Stimulated activated CD8-positive, alpha-beta memory T cell treated with anti-CD3 and anti-CD28 coated beads, Interleukin-15, amount 100 ng/mL, for 24 hours (primary cell): ENCODE results near the gene CENATAC.
"Not testable (repeated sequence)": the region's sequence is repeated elsewhere in the genome, so short reads cannot be mapped to it uniquely, and the experiment has no call there.

Experiments used
- DNase-seq: peaks from one replicate; pipeline ENCODE4 v3.0.0-alpha.2; 2020; ENCODE audit warnings: low read depth

The CENATAC gene, protein sequence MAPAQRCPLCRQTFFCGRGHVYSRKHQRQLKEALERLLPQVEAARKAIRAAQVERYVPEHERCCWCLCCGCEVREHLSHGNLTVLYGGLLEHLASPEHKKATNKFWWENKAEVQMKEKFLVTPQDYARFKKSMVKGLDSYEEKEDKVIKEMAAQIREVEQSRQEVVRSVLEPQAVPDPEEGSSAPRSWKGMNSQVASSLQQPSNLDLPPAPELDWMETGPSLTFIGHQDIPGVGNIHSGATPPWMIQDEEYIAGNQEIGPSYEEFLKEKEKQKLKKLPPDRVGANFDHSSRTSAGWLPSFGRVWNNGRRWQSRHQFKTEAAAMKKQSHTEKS

GRCh38 chr11:118997627-118998387 is at the start of gene CENATAC:
TSS of gene CENATAC (plus strand) at chr11:118998138. CDS start at chr11:118998198, 60 bp downstream.
- peak; percentile 89 for DNase-seq

DNA sequence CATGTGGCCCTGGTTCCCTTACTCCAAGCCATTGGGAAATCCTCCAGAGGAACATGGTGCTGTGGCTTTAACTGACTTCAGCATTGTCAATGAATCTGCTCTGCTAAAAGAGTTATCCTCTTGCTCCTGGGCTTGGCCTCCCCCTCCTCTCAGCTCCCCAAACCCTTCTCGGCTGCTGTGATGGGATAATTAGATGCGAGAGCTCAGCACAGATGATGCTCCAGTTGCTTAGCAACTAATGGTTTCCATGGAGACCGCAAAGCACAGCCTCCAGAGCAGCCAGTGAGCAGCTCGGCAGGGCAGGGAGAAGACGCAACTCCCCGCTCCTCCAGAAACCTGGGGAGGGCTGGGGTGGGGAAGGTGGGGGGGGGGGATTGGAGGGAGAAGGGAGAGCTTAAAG is 44.7 kb upstream of the CENATAC start:
- no peak for DNase-seq

DNA sequence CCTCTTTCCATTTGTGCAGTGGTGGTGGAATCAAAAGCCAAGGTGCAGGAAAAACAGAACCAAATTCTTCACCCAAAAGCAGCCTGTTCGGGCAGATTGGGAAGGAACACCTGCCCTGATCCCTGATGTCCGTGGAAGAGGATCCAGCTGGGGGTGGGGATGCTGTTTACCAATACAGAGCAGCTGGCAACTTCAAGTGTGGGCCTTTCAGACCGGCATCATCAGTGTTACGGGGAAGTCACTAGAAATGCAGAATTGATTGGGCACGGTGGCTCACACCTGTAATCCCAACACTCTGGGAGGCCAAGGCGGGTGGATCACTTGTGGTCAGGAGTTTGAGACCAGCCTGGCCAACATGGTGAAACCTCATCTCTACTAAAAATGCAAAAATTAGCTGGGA is 44.0 kb upstream of the CENATAC start:
- DNase-seq: not testable (repeated sequence)

- peak; percentile 80 for DNase-seq
Observed at GRCh38 chr11:118956094-118956846, 41.7 kb upstream of the CENATAC start, which contains the start of gene UPK2. TSS of gene UPK2 (plus strand) at chr11:118956298. CDS start at chr11:118956351, 53 bp downstream.

GRCh38 chr11:118956847-118957469 is 41.0 kb upstream of the CENATAC start:
- no peak for DNase-seq

GRCh38 chr11:118957549-118957948 is 40.4 kb upstream of the CENATAC start:
- DNase-seq: no peak

GRCh38 chr11:118957968-118958367 is 40.0 kb upstream of the CENATAC start:
- no peak for DNase-seq

DNA sequence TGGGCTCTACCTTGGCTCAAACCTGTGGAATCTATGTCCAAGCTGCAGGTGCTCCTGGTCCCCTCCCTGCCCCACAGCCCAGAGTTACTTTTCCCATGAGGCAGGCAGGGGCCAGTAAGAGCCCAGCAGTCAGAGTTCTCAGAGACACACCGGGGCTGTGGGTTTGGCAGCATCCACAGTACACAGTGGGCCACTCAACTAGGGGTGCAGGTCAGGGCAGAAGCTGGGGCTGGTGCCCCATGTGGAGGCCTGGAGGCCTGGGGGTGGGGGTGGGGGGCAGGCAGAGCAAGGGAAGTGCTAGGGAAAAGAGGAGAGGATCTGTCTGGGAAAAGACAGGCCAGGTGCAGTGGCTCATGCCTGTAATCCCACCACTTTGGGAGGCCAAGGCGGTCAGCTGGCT is 39.4 kb upstream of the CENATAC start:
- DNase-seq: no peak

DNA sequence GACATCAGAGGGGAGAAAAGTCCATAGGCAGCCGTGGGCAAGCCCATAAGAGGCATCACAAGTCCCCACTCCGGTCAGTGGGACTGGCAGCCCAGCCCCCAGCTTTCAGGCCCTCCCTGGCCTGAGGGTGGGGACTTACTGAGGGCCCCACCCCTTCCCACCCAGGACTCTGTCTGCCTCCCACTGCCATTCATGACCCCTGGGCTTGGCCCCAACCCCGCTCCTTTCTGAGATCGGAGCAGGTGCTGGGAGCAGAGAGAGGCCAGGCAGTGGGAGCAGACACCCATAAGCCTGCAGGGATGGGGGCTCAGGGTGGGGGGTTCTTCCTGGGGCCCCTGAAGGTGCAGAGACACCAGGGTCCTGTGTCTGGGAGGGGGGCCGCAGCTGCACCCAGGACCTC is 36.7 kb upstream of the CENATAC start:
- no peak for DNase-seq

GRCh38 chr11:118961591-118961990 is 36.3 kb upstream of the CENATAC start:
- DNase-seq: no peak

GRCh38 chr11:118969508-118969907 is 28.4 kb upstream of the CENATAC start:
- DNase-seq: not testable (repeated sequence)

- no peak for DNase-seq
Observed at GRCh38 chr11:118971646-118972045, 26.3 kb upstream of the CENATAC start, which contains the start of gene FOXR1. TSS of gene FOXR1 (plus strand) at chr11:118971761. CDS start at chr11:118971932, 171 bp downstream.

- no peak for DNase-seq
Observed at GRCh38 chr11:118973985-118974384, 24.0 kb upstream of the CENATAC start.

DNA sequence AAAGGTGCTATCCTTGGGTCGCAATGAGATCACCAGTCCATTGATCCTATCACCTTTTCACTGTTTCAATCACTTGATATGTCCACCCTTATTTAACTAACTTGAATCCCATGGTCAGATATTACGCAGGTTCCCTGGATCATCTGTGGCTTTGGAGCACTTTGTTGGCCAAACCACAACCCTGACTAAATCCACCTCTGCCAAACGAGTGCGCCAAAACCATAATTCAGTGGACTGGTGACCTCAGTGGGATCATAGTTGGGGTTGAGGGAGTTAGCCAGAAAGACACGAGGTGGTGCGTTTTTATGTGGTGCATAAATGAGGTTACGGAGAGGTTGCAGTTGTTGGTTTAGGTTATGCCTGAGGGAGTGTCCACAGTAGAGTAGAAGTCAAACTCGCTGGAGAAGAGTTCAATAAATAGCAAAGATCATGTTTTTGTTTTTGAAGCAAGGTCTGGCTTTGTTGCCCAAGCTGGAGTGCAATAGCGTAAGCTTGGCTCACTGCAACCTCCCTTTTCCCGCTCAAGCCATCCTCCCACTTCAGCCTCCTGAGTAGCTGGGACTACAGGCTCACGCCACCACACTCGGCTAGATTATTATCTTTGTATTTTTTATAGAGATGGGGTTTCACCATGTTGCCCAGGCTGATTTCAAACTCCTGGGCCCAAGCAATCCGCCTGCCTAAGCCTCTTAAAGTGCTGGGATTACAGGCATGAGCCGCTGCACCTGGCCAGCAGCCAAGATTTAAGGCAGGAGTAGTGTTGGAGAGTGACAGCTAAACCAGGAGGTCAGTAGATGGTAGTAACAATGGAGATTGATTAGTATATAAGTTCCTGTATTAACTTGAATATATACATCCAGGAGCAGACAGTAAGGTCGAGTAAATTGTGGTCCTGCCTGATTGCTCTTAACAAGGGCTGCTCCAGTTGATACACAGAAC is 21.9 kb upstream of the CENATAC start:
- DNase-seq: no peak

DNA sequence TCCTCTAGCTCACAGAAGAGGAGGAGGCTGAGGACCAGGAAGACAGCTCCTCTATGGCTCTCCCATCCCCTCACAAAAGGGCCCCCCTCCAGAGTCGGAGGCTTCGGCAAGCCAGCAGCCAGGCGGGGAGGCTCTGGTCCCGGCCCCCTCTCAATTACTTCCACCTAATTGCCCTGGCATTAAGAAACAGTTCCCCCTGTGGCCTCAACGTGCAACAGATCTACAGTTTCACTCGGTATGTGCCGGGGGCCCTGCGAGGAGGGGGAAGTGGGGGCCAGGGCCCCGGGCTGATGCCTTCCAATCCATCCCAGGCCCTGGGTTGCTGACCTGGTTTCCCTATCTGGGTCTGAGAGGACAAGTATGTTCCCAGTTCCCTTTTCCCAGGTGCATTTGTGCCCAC is 18.5 kb upstream of the CENATAC start:
- no peak for DNase-seq

GRCh38 chr11:118980191-118980881 is 17.6 kb upstream of the CENATAC start:
- no peak for DNase-seq

DNA sequence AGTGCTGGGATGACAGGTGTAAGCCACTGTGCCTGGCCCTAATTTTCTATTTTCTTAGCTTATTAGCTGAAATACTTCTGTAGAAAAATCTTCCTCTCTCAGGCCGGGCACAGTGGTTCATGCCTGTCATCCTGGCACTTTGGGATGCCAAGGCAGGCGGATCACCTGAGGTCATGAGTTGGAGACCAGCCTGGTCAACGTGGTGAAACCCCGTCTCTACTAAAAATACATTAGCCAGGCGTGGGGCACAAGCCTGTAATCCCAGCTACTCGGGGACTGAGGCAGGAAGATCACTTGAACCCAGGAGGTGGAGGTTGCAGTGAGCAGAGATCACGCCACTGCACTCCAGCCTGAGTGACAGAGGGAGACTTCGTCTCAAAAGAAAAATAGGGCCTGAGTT is 13.6 kb upstream of the CENATAC start:
- not testable (repeated sequence) for DNase-seq

DNA sequence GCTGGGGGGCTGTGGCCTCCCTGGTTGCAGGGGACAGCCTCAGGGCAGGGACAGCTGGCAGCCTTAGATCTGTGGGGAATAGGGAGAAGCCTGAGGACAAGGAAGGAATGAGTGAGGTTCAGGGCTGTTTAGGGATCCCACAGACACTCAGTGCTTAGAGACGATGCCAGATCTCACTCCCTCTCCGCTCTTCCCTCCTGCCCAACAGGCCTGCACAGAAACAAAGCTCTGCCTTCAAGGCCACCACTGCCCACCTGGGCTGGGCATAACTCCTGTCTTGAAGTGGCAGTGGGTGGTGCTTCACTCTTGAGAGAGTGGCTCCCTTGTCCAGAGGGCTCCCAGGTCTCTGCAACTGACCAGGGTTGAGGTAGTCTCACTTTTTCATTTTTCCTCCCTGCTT is 13.1 kb upstream of the CENATAC start:
- no peak for DNase-seq

GRCh38 chr11:118988280-118988679 is 9.7 kb upstream of the CENATAC start:
- DNase-seq: no peak

GRCh38 chr11:118991486-118992038 is 6.4 kb upstream of the CENATAC start:
- DNase-seq: not testable (repeated sequence)
